ENCODE measurements around the gene KIAA1671.

DNA sequence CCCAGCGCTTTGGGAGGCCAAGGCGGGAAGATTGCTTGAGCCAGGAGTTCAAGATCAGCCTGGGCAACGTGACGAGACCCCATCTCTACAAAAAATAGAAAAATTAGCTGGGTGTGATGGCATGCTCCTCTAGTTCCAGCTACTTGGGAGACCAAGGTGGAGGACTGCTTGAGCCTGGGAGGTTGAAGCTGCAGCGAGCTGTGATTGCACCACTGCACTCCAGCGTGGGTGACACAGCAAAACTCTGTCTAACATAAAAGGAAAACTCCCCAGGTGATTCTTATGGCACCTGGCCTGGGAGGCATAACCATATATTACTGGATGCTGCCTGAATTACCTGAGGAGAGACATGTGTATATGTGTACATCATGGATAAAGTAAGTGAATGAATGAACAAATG lies 29.1 kb downstream of the KIAA1671 start:
- TF ChIP-seq, protein P1, sequence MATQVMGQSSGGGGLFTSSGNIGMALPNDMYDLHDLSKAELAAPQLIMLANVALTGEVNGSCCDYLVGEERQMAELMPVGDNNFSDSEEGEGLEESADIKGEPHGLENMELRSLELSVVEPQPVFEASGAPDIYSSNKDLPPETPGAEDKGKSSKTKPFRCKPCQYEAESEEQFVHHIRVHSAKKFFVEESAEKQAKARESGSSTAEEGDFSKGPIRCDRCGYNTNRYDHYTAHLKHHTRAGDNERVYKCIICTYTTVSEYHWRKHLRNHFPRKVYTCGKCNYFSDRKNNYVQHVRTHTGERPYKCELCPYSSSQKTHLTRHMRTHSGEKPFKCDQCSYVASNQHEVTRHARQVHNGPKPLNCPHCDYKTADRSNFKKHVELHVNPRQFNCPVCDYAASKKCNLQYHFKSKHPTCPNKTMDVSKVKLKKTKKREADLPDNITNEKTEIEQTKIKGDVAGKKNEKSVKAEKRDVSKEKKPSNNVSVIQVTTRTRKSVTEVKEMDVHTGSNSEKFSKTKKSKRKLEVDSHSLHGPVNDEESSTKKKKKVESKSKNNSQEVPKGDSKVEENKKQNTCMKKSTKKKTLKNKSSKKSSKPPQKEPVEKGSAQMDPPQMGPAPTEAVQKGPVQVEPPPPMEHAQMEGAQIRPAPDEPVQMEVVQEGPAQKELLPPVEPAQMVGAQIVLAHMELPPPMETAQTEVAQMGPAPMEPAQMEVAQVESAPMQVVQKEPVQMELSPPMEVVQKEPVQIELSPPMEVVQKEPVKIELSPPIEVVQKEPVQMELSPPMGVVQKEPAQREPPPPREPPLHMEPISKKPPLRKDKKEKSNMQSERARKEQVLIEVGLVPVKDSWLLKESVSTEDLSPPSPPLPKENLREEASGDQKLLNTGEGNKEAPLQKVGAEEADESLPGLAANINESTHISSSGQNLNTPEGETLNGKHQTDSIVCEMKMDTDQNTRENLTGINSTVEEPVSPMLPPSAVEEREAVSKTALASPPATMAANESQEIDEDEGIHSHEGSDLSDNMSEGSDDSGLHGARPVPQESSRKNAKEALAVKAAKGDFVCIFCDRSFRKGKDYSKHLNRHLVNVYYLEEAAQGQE (IDR thresholded peaks at IDR 0.05; ENCODE audit: insufficient read depth in 1 of 2, low read depth in 2 of 2, low read length in 2 of 2) = no peak
- TF ChIP-seq POLR2AphosphoS5 (IDR thresholded peaks at IDR 0.05; ENCODE audit: low read depth, low read length) = no peak
- no peak for TF ChIP-seq TAF1 (IDR thresholded peaks at IDR 0.05; ENCODE audit: borderline replicate concordance, insufficient read depth, low read length)
- no peak for TF ChIP-seq FOXP2 (optimal IDR thresholded peaks at IDR 0.05; ENCODE audit: borderline replicate concordance, extremely low read depth, extremely low read length, insufficient read depth)

Data from PFSK-1 (cell line).